SH-SY5Y (cell line): Measurements from ENCODE around the gene HOXC12.

Experiments
- GATA2 ChIP-seq: IDR thresholded peaks from 2 replicates; pipeline ENCODE4 v1.6.1; 2011; ENCODE audit warnings: mild to moderate bottlenecking, low read depth, low read length
- GATA3 ChIP-seq: IDR thresholded peaks from 2 replicates; pipeline ENCODE4 v1.6.1; 2011; ENCODE audit warnings: low read depth, mild to moderate bottlenecking, low read length, moderate library complexity

DNA sequence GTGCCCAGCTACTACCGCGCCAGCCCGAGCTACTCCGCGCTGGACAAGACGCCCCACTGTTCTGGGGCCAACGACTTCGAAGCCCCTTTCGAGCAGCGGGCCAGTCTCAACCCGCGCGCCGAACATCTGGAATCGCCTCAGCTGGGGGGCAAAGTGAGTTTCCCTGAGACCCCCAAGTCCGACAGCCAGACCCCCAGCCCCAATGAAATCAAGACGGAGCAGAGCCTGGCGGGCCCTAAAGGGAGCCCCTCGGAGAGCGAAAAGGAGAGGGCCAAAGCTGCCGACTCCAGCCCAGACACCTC is 30.9 kb downstream of the HOXC12 start:
- TF ChIP-seq GATA2 (no peak), GATA3 (no peak)
